NOMO-1 treated with DMSO at 0.1 percent for 48 hours (cell line): Measurements from ENCODE around the gene WBP2.
"Not testable (repeated sequence)": the region's sequence is repeated elsewhere in the genome, so short reads cannot be mapped to it uniquely, and the experiment has no call there.

Experiments used
- DNase-seq: peaks from one replicate; lab custom pipeline; 2025; ENCODE audit not compliant: unreplicated experiment; lab: John Stamatoyannopoulos, UW

Gene WBP2

DNA sequence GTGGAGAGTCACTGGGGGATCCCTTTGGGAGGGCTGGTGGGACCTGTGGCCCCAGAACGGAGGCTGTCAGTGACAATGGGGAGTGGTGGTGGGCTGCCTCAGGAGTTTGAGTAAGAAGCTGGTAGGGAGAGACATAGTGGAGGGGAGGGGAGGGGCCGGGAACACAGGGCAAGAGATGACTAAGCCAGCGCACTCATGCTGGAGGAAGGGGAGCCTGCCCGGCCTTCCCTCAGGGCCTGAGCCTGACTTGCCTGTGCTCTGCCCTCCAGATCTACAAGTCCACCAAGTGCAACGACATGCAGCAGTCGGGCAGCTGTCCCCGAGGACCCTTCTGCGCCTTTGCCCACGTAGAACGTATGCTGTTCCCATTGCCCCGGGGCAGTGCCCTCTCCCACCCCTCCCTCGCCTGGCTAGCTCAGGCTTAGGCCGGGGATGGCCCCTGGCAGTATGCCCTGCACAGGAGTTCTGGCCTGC, 40.2 kb downstream of the WBP2 start:
- DNase-seq: no peak

DNA sequence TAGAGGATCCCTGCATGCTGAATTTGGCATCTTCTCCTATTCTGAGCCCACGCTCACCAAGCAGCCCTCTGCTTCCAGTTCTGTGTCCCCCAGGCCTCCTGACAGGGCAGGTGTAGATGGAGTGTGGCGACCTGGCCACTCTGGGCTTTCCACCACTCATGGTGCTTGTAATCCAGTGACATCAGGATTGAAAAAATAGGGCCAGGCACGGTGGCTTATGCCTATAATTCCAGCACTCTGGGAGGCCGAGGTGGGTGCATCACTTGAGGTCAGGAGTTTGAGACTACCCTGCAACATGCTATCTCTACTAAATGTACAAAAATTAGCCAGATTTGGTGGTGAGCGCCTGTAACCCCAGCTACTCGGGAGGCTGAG, 41.1 kb downstream of the WBP2 start:
- DNase-seq: no peak

DNA sequence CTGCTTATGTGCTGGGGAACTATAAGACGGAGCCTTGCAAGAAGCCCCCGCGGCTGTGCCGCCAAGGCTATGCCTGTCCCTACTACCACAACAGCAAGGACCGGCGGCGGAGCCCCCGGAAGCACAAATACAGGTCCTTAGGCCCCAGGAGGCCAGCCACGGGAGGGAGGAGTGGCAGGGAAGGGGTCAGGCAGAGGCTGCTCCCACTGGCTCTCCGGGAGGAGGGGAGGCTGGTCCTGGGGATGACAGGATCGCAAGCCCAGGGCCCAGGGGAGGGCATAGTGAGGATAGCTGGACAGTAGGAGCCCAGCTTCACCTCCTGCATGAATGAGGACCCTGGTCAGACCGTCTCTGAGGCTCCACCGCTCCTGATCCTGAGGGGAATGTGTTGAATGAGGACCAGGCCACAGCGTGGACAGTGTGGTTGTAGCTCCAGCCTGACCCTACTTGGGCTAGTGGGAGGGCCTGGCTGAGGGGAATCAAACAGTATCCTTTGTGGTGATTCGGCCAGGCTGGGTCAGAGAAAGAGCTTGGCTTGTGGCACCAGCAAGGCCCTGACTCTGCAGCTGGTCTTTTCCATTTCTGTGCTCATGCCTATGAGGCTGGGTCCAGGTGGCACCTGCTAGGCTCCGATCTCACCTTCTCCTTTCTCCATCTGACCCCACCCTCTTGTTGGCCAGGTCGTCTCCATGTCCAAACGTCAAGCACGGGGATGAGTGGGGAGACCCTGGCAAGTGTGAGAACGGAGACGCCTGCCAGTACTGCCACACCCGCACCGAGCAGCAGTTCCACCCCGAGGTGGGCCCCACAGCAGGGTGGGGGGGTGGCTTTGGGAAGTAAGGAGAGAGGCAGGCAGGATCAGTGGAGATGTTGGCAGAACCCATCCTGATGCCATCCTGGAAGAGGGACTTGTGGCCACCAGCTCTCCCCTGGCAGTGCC, 41.8 kb downstream of the WBP2 start:
- no peak for DNase-seq

DNA sequence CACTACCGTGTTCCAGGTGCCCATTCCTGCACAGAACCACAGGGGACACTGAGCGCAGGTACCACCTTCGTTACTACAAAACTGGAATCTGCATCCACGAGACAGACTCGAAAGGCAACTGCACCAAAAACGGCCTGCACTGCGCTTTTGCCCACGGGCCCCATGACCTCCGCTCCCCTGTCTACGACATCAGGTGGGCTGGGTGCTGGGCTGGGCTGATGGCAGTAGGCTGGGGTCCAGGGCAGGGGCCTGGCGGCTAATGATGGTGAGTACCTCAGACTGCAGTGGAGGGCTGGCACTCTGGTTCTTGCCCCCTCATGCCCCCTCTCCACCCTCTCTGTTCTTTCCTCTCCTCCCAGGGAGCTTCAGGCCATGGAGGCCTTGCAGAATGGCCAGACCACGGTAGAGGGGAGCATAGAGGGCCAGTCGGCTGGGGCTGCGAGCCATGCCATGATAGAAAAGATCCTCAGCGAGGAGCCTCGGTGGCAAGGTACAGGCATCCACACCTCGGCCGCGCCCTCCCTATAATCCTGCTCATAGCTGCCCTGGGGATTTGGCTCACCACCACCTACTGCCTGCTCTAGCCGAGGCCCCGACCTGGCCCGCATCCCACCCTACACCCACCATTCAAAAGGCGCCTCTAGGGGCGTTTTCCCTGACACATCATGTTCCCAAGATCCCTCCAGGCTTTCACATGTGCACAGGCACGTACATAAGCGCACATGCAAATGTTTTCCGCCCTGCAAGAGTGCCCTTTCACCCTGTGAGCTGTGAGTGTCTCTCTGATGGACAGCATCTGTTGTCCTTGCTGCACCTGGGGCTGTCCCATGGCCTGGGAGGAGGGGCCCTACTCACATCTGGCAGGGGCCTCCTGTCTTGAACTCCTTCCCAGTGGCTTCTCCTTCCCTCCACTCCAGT, 42.8 kb downstream of the WBP2 start:
- no peak for DNase-seq

DNA sequence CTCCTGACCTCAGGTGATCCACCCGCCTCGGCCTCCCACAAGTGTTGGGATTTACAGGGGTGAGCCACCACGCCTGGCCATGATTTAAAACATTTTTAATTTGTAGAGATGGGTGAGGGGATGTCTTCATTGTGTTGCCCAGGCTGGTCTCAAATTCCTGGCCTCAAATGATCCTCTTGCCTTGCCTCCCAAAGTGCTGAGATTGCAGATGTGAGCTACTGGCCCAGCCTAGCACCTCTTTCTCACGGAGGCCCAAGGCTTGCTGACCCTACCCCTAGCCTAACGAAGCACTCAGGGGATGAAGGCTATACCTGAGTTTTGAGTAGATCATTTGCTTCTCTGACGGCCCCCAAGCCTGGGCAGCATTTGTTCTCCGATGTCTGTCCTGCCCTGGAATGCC, 44.0 kb downstream of the WBP2 start:
- DNase-seq: no peak

GRCh38 chr17:75810756-75811155, 44.4 kb downstream of the WBP2 start:
- DNase-seq: not testable (repeated sequence)

- DNase-seq: no peak
These were observed 44.9 kb downstream of the WBP2 start for GRCh38 chr17:75810216-75810615.

GRCh38 chr17:75809631-75810111, 45.5 kb downstream of the WBP2 start:
- DNase-seq: no peak

DNA sequence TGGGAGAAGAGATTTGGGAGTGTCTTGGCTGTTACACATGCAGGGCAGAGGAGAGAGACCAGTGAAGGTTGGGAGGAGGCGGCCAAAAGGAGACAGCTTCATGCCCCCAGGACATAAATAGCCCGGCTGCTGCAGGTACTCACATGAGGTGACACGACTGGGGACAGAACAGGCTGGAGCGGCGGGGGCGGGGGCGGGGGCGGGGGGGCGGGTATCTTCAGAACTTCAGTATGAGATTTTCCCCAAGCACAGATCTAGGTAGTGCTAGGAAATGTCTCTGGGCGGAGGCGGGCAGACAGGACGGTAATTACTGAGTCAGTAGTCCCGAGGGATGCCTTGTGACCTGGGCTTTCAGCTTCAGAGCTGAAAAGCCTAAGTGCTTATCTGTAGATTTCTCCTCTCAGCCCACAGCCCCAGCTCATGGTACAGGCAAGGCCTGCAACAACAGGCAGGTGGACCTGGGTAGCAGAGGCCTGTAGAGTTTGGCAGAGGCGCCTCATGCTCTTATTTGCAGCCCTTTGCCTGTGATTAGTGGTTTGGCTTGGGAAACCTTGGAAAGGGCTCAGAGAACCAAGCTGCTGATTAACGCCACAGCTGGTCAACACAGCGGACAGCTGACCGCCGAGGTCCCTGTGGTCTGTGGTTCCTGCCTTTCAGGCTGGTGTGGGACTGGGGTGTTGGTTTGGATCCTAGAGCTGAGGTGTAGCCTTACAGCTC, 46.1 kb downstream of the WBP2 start:
- DNase-seq: no peak

- DNase-seq: no peak
These were observed 46.6 kb downstream of the WBP2 start for GRCh38 chr17:75808549-75808904.

DNA sequence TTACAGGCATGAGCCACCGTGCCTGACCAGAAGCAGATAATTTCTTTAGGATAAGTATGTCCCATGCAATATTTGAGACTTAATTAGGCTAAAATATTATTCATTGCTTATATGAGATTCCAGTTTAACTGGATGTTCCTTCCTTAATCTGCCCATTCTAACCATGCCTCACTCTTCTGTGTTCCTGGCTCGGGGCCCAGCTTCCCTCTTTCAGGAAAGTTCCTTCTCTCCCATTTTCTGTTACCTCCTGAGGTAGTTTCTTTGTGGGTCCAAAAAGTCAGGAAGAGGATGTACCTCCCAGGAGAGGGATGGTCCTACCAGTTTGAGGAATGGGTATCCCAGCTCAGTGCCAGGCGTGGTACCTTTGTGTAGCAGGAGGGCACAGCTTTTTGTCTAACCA, 47.3 kb downstream of the WBP2 start:
- no peak for DNase-seq

- DNase-seq: no peak
These were observed 48.2 kb downstream of the WBP2 start for GRCh38 chr17:75806822-75807500.

DNA sequence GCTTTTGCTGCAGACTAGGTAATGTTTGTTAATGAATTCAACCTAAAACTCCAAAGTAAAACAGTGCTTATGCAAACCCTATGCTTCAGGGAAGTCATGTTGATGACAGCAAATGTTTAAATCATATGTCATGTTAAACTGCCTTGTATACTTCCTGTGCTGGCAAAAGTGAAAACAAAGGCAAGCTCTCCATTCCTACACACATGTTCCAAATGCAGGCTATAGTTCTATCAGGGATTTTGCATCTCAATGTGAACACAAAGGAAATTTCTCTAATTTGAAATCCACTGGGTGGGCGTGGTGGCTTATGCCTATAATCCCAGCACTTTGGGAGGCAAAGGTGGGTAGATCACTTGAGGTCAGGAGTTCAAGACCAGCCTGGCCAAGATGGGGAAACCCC, 51.3 kb downstream of the WBP2 start:
- no peak for DNase-seq

DNA sequence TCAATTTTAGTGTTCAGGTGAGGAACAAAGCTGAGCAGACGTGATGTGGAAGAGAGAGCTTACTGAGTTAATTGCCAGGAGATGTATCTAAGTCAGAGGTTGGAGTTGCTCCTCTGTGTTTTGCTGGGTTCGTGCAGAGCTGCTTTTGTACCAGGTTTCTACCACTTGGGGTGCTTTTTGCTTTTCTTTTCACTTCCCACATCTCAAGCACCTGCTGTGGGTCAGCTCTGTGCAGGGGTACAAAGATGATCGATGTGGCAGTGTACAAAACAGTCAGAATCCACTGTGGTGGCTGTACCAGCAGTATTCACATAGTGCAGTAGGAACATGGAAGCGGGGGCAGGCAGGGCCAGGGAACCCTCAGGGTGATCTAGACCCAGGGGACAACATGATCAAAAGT, 55.7 kb downstream of the WBP2 start:
- no peak for DNase-seq

DNA sequence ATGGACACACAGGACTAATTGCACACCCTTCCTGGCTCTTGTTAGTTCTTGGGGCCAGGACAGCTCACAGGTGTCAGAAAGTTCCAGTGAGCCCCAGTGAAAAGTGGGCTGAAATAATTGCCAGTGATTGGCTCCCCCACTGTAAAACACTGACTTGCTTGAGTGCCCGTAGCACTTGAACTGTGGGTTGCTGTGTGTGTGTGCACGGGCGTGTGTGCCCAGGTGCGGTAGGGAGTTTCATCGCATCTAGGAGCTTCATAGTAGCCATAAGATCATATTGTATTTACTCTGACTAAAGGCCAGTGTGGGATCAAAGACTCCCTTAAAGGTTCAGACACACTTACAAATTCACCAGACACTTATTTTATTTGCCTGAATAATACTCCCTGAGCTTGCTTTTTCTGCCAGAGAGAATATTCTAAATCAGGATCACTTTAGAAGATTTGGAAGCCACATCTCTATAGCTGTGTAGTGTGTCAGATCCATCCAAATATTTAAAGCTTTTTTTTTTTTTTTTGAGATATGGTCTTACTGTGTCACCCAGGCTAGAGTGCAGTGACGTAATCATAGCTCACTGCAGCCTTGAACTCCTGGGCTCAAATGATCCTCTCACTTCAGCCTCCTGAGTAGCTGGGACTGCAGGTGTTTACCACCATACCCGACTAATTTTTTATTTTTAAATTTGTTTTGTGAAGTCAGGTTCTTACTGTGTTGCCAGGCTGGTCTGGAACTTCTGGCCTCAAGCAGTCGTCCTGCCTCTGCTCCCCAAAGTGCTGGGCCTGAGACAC, 59.1 kb downstream of the WBP2 start:
- no peak for DNase-seq
